ENCODE data around the gene IKZF3.
"Not testable (repeated sequence)": the region's sequence is repeated elsewhere in the genome, so short reads cannot be mapped to it uniquely, and the experiment has no call there.

Gene IKZF3

GRCh38 chr17:39755554-39756379, 108.3 kb downstream of the IKZF3 start:
- DNase-seq (ENCODE audit: low spot score) = peak; percentile 79

GRCh38 chr17:39754958-39755553, 109.1 kb downstream of the IKZF3 start:
- DNase-seq (ENCODE audit: low spot score) = no peak

- DNase-seq (ENCODE audit: low spot score) = peak; percentile 98
These were observed 109.8 kb downstream of the IKZF3 start for GRCh38 chr17:39754161-39754957.

DNA sequence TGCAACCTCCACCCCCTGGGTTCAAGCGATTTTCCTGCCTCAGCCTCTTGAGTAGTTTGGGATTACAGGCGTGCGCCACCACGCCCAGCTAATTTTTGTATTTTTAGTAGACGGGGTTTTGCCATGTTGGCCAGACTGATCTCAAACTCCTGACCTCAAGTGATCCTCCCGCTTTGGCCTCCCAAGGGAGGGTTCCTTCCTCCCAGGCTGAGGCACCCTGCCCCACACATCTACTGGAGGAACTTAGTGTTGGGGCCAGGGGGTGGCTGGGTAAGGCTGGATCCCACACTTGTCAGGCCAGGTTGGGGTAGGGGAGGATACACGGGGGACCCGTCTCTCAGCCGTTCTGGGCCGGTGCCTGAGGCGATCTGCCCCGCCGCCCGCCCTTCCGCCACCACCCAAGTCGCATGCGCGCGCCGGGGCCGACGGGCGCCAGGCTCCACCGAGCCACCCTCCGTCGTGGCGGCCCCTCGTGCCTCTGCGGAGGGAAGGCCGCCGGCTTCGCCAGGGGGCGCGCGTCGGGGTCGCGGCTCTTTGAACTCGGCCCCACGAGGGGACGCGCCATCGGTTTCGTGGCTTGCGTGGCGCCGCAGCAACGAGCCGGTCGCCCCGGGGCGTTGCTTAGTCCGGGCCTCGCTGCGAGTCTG, 110.5 kb downstream of the IKZF3 start:
- peak; percentile 78 for DNase-seq (ENCODE audit: low spot score)

- DNase-seq (ENCODE audit: low spot score) = no peak
These were observed 111.8 kb downstream of the IKZF3 start for GRCh38 chr17:39752241-39752881.

DNA sequence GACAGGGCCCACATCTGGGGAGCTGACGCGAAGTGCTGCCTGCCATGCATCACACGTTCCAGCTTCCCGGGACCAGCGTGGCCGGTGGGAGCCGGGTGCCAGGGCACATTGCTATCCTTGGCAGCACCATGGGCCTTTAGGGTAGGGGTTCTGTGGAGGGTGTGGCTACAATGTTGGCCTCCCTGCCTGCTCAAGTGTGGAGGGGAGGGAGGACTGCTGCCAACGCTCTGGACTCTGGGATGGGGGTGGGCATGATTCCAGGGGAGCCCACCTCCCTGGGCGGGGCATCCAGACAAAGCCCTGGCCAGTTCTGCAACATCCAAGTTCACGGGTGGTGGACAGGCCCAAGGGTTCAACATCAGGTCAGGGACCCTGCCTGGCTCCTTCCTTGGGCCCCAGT, 112.5 kb downstream of the IKZF3 start:
- DNase-seq (ENCODE audit: low spot score) = no peak

DNA sequence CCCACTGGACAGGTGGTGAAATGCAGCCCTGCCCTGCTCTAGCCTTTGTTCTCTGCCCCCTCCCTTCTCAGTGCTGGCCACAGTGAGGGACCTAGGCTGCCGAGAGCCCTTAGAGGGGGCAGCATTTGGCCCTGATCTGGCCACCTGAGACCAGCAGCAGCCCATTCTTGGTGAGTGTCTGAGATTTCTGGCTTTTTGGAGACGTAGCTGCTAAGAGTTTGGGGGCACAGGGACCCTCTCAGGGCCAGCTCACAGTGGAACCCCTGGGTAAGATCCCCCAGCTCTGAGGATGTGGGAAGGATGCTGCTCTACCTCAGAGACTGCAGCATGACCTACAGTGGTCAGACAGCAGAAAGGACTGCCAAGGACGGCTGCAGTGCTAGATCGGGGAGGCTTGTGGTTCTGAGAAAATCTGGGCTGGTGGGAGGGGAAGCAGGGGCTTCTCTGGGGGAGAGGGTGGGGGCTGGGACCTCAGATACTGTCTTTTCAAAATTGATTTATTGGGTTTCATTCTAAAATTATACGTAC, 113.0 kb downstream of the IKZF3 start:
- DNase-seq (ENCODE audit: low spot score) = no peak

GRCh38 chr17:39750131-39751015, 113.7 kb downstream of the IKZF3 start:
- DNase-seq (ENCODE audit: low spot score) = no peak

GRCh38 chr17:39748444-39749034, 115.6 kb downstream of the IKZF3 start:
- DNase-seq (ENCODE audit: low spot score) = not testable (repeated sequence)

GRCh38 chr17:39747745-39748144, 116.4 kb downstream of the IKZF3 start:
- no peak for DNase-seq (ENCODE audit: low spot score)

- DNase-seq (ENCODE audit: low spot score) = no peak
These were observed 118.0 kb downstream of the IKZF3 start for GRCh38 chr17:39746145-39746461.

- DNase-seq (ENCODE audit: low spot score) = no peak
These were observed 118.6 kb downstream of the IKZF3 start for GRCh38 chr17:39745335-39746144.

DNA sequence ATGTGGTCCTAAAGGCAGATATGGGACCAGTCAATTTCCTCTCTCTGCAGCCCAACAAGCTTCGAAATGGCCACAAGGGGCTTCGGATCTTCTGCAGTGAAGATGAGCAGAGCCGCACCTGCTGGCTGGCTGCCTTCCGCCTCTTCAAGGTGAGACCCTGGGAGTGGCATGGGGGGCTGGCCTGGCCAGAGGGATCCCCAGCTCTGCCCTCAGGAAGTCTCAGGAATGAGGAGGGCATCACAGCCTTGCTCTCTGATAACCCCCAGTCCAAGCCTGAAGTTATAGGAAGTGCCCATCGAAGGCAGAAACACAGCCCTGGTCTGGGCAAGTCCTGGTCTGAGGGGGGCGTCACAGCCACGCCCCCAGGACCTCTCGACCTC, 119.3 kb downstream of the IKZF3 start:
- no peak for DNase-seq (ENCODE audit: low spot score)

DNA sequence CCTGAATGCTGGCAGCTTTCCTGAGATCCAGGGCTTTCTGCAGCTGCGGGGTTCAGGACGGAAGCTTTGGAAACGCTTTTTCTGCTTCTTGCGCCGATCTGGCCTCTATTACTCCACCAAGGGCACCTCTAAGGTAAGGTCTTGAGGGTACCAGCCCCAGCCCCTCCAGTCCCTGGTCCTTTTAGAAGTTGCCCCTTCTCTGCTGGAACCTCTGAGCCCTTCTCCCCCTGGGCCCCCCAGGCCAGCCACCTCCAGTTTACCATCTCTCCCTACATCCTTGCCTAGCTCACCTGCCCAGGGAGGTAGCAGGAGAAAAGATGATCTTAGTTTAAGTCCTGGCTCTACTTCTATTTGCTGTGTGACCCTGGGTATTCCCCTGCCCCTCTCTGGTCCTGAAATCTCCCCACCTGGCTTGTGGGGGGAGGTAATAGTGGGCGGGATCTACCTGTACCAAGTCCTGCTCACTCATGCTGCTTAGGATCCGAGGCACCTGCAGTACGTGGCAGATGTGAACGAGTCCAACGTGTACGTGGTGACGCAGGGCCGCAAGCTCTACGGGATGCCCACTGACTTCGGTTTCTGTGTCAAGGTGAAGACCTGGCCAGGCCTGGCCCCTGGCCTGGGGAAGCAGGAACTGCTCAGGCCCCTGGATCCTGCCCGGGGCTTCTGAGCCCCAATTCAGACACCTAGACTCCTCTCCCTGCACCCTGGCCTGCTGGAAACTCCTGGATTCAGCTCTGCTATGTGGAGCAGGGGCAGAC, 119.9 kb downstream of the IKZF3 start:
- no peak for DNase-seq (ENCODE audit: low spot score)

- DNase-seq (ENCODE audit: low spot score) = no peak
These were observed 121.2 kb downstream of the IKZF3 start for GRCh38 chr17:39742856-39743436.

GRCh38 chr17:39742126-39742855, 121.8 kb downstream of the IKZF3 start:
- DNase-seq (ENCODE audit: low spot score) = no peak

GRCh38 chr17:39740357-39741111, 123.6 kb downstream of the IKZF3 start:
- no peak for DNase-seq (ENCODE audit: low spot score)
